GM12878 (cell line): Measurements from ENCODE around the gene PDZD7. TPM values are rescaled to one million over a fixed set of nuclear protein-coding genes. Genes with fewer than 3 reads are reported as not detected.

Experiments used
- BHLHE40 ChIP-seq, 2 experiments: fragments of 450-650 bp in 1 of 2; IDR thresholded peaks; 2 replicates each; pipeline ENCODE4 v1.6.1; 2011 to 2017; ENCODE audit warnings: low read depth in 2 of 2, borderline replicate concordance in 1 of 2, improper control_type of control experiment in 1 of 2, low read length in 1 of 2, mild to moderate bottlenecking in 1 of 2
- MTA3 ChIP-seq: IDR thresholded peaks from 2 replicates; pipeline ENCODE4 v1.6.1; 2012; ENCODE audit warnings: low read length, inconsistent platforms, borderline replicate concordance
- NFIC ChIP-seq: IDR thresholded peaks from 2 replicates; pipeline ENCODE4 v1.6.1; 2012; ENCODE audit warnings: low read depth, mild to moderate bottlenecking, inconsistent platforms, low read length, moderate library complexity
- SIN3A ChIP-seq: IDR thresholded peaks from 2 replicates; pipeline ENCODE4 v1.6.1; 2012; ENCODE audit warnings: low read depth, low read length, improper control_type of control experiment
- TCF12 ChIP-seq: IDR thresholded peaks from 2 replicates; pipeline ENCODE4 v1.6.1; 2011; ENCODE audit warnings: low read depth, mild to moderate bottlenecking, low read length
- ZNF207 ChIP-seq: fragments of 450-650 bp; IDR thresholded peaks from 2 replicates; pipeline ENCODE4 v1.6.1; 2014; ENCODE audit warnings: antibody characterized with exemption, mild to moderate bottlenecking, borderline replicate concordance
- ZSCAN29 ChIP-seq: fragments of 450-650 bp; IDR thresholded peaks from 2 replicates; pipeline ENCODE4 v1.6.1; 2017; ENCODE audit warnings: mild to moderate bottlenecking, moderate library complexity
- polyA plus RNA-seq, 11 experiments: library from polyadenylated mRNA; depleted of rRNA in 4 of 11; unstranded in 6 of 11; stranded (reverse) in 5 of 11; fragments of >200 nt; fragmentation: Nextera tagmentation in 4 of 11; fragmentation: Illumina TruSeq in 1 of 11; extraction: Ambion mirVana in 4 of 11; extraction: Trizol in 1 of 11; gene quantifications; 1 replicate in 1 of 11; 2 replicates in 10 of 11; pipeline versions ENCODE4 v1.2.1 to v1.2.3, GENCODE V29; 2011 to 2016; ENCODE audit warnings: inconsistent platforms in 2 of 11, missing spikeins in 2 of 11, low read depth in 1 of 11
- total RNA-seq, 4 experiments: library from RNA; depleted of rRNA in 3 of 4; stranded (reverse); fragments of >200 nt in 3 of 4; fragmentation: Illumina TruSeq in 1 of 4; extraction: Trizol in 1 of 4; gene quantifications; 2 replicates each; pipeline versions ENCODE4 v1.2.1 to v1.2.3, GENCODE V29; 2013 to 2021
- TF ChIP-seq, protein P1 (sequence below): fragments of 450-650 bp; formaldehyde crosslinking; IDR thresholded peaks from 2 replicates; pipeline ENCODE4 v1.4.0; 2022; ENCODE audit warnings: mild to moderate bottlenecking, moderate library complexity
- TF ChIP-seq, protein P2 (sequence below): IDR thresholded peaks from 2 replicates; pipeline ENCODE4 v1.6.1; 2012; ENCODE audit warnings: improper control_type of control experiment, low read depth, low read length; ENCODE audit not compliant: insufficient replicate concordance
- TF ChIP-seq, protein P3 (sequence below): fragments of 450-650 bp; formaldehyde crosslinking; IDR thresholded peaks from 2 replicates; pipeline ENCODE4 v1.5.0; 2022; ENCODE audit warnings: mild to moderate bottlenecking, missing genetic modification characterization

PDZD7 gene
- total and polyA plus RNA-seq, 10 of the 15 experiments (the other 5 are each of a cell fraction or from before 2014, with no cell fraction given) = 0.01 to 0.20 (median 0.03) TPM; not detected in 7

DNA sequence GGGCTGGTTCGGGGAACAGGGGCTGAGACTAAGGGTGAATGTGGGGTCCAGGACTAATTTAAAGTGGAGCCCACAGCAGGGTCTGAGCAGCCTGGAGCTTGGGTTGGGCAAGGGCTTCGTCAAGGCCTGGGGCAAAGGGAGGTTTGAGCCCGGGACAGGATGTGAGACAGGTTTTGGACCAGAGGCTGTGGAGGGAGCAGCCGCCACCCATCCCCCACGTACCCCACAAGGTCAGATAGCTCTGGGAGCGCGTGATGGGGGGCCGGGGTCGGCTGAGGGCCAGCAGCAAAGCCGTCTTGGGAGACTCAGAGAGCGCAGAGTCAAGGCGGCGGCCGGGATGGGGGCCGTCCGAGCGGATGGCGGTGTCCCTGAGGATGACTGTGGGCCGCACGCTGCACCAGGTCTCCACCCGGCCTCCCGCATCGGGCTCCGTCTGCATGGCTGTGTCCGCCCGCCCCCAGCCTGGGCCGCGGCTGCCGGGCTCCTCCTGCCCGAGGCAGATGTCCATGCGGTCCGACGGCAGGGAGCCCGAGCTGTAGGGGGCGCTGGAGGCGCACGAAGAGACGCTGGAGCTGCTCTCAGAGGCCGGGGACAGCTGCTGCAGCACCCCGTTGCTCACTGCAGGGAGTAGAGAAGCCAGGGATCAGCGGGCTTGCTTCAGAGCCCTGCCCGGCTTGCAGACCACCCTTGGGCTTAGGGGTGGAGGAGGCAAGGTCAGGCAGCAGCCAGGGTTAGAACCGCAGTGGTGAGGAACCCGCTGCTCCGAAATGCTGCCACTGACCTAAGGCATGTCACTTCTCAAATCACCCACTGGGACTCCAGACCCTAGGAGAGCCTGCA, 12.1 kb downstream of the PDZD7 start (continued):
- TF ChIP-seq TCF12 (0 out of 2 replicates have a peak, but pooled peaks have one; percentile 24), NFIC (no peak), MTA3 (no peak), SIN3A (no peak), ZNF207 (no peak), ZSCAN29 (0 out of 2 replicates have a peak, but pooled peaks have one; percentile 46), BHLHE40 (IDR thresholded peaks at IDR 0.05; ENCODE audit: borderline replicate concordance in 1 of 2, low read depth in 2 of 2, low read length in 1 of 2) (no peak)
- TF ChIP-seq, protein P1, sequence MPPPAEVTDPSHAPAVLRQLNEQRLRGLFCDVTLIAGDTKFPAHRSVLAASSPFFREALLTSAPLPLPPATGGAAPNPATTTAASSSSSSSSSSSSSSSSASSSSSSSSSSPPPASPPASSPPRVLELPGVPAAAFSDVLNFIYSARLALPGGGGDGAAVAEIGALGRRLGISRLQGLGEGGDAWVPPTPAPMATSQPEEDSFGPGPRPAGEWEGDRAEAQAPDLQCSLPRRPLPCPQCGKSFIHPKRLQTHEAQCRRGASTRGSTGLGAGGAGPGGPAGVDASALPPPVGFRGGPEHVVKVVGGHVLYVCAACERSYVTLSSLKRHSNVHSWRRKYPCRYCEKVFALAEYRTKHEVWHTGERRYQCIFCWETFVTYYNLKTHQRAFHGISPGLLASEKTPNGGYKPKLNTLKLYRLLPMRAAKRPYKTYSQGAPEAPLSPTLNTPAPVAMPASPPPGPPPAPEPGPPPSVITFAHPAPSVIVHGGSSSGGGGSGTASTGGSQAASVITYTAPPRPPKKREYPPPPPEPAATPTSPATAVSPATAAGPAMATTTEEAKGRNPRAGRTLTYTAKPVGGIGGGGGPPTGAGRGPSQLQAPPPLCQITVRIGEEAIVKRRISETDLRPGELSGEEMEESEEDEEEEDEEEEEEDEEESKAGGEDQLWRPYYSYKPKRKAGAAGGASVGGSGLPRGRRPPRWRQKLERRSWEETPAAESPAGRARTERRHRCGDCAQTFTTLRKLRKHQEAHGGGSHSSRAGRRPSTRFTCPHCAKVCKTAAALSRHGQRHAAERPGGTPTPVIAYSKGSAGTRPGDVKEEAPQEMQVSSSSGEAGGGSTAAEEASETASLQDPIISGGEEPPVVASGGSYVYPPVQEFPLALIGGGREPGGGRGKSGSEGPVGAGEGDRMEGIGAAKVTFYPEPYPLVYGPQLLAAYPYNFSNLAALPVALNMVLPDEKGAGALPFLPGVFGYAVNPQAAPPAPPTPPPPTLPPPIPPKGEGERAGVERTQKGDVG (CRISPR knock-in tag) = no peak
- TF ChIP-seq, protein P2, sequence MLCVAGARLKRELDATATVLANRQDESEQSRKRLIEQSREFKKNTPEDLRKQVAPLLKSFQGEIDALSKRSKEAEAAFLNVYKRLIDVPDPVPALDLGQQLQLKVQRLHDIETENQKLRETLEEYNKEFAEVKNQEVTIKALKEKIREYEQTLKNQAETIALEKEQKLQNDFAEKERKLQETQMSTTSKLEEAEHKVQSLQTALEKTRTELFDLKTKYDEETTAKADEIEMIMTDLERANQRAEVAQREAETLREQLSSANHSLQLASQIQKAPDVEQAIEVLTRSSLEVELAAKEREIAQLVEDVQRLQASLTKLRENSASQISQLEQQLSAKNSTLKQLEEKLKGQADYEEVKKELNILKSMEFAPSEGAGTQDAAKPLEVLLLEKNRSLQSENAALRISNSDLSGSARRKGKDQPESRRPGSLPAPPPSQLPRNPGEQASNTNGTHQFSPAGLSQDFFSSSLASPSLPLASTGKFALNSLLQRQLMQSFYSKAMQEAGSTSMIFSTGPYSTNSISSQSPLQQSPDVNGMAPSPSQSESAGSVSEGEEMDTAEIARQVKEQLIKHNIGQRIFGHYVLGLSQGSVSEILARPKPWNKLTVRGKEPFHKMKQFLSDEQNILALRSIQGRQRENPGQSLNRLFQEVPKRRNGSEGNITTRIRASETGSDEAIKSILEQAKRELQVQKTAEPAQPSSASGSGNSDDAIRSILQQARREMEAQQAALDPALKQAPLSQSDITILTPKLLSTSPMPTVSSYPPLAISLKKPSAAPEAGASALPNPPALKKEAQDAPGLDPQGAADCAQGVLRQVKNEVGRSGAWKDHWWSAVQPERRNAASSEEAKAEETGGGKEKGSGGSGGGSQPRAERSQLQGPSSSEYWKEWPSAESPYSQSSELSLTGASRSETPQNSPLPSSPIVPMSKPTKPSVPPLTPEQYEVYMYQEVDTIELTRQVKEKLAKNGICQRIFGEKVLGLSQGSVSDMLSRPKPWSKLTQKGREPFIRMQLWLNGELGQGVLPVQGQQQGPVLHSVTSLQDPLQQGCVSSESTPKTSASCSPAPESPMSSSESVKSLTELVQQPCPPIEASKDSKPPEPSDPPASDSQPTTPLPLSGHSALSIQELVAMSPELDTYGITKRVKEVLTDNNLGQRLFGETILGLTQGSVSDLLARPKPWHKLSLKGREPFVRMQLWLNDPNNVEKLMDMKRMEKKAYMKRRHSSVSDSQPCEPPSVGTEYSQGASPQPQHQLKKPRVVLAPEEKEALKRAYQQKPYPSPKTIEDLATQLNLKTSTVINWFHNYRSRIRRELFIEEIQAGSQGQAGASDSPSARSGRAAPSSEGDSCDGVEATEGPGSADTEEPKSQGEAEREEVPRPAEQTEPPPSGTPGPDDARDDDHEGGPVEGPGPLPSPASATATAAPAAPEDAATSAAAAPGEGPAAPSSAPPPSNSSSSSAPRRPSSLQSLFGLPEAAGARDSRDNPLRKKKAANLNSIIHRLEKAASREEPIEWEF = no peak
- TF ChIP-seq, protein P3, sequence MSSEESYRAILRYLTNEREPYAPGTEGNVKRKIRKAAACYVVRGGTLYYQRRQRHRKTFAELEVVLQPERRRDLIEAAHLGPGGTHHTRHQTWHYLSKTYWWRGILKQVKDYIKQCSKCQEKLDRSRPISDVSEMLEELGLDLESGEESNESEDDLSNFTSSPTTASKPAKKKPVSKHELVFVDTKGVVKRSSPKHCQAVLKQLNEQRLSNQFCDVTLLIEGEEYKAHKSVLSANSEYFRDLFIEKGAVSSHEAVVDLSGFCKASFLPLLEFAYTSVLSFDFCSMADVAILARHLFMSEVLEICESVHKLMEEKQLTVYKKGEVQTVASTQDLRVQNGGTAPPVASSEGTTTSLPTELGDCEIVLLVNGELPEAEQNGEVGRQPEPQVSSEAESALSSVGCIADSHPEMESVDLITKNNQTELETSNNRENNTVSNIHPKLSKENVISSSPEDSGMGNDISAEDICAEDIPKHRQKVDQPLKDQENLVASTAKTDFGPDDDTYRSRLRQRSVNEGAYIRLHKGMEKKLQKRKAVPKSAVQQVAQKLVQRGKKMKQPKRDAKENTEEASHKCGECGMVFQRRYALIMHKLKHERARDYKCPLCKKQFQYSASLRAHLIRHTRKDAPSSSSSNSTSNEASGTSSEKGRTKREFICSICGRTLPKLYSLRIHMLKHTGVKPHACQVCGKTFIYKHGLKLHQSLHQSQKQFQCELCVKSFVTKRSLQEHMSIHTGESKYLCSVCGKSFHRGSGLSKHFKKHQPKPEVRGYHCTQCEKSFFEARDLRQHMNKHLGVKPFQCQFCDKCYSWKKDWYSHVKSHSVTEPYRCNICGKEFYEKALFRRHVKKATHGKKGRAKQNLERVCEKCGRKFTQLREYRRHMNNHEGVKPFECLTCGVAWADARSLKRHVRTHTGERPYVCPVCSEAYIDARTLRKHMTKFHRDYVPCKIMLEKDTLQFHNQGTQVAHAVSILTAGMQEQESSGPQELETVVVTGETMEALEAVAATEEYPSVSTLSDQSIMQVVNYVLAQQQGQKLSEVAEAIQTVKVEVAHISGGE (CRISPR knock-in tag) = no peak
